ENCODE results near the gene SLC35B2.

The SLC35B2 gene

GRCh38 chr6:44230034-44230675, 27.2 kb downstream of the SLC35B2 start:
- no peak for TF ChIP-seq SUZ12 (IDR thresholded peaks at IDR 0.05; ENCODE audit: extremely low read depth, insufficient read depth, insufficient read length)
- no peak for TF ChIP-seq ZNF274 (IDR thresholded peaks at IDR 0.05; ENCODE audit: low read depth, low read length)
- H3K9ac ChIP-seq (ENCODE audit: insufficient read length, low read depth): no peak overlapping the region
- H3K4me3 ChIP-seq (ENCODE audit: insufficient read length, low read depth): no peak overlapping the region
- DNase-seq (ENCODE audit: low read depth, low spot score): no peak
- H3K9me3 ChIP-seq (ENCODE audit: insufficient read depth, low read length): no peaks in the 10 kb centered on the region
- peaks cover 23% of the 10 kb centered on the region for H3K4me1 ChIP-seq (ENCODE audit: insufficient read depth, insufficient read length)
- no peaks in the 10 kb centered on the region for H3K27me3 ChIP-seq (ENCODE audit: insufficient read depth, insufficient read length)
- peaks cover 54% of the 10 kb centered on the region for H3K36me3 ChIP-seq (ENCODE audit: insufficient read depth, insufficient read length, low read length)

- H3K36me3 ChIP-seq (ENCODE audit: insufficient read depth, insufficient read length, low read length): peaks cover 51% of the 10 kb centered on the region
- H3K4me3 ChIP-seq (ENCODE audit: insufficient read length, low read depth): no peak overlapping the region
- no peak for TF ChIP-seq SUZ12 (IDR thresholded peaks at IDR 0.05; ENCODE audit: extremely low read depth, insufficient read depth, insufficient read length)
- TF ChIP-seq YY1 (IDR thresholded peaks at IDR 0.05; ENCODE audit: insufficient read depth, insufficient read length): no peak
- TF ChIP-seq ZNF274 (IDR thresholded peaks at IDR 0.05; ENCODE audit: low read depth, low read length): no peak
- DNase-seq (ENCODE audit: low read depth, low spot score): no peak
- H3K4me1 ChIP-seq (ENCODE audit: insufficient read depth, insufficient read length): peaks cover 23% of the 10 kb centered on the region
- H3K9ac ChIP-seq (ENCODE audit: insufficient read length, low read depth): no peak overlapping the region
- H3K27me3 ChIP-seq (ENCODE audit: insufficient read depth, insufficient read length): no peaks in the 10 kb centered on the region
- H3K9me3 ChIP-seq (ENCODE audit: insufficient read depth, low read length): no peaks in the 10 kb centered on the region
These were observed 27.8 kb downstream of the SLC35B2 start for GRCh38 chr6:44229376-44230033.

GRCh38 chr6:44228836-44229235, 28.5 kb downstream of the SLC35B2 start:
- Histone ChIP-seq H3K36me3 (ENCODE audit: insufficient read depth, insufficient read length, low read length) (peaks cover 51% of the 10 kb centered on the region), H3K9me3 (ENCODE audit: insufficient read depth, low read length) (no peaks in the 10 kb centered on the region), H3K27me3 (ENCODE audit: insufficient read depth, insufficient read length) (no peaks in the 10 kb centered on the region), H3K4me1 (ENCODE audit: insufficient read depth, insufficient read length) (peaks cover 23% of the 10 kb centered on the region), H3K9ac (ENCODE audit: insufficient read length, low read depth) (no peak overlapping the region), H3K4me3 (ENCODE audit: insufficient read length, low read depth) (no peak overlapping the region)
- DNase-seq (ENCODE audit: low read depth, low spot score): no peak
- TF ChIP-seq SUZ12 (IDR thresholded peaks at IDR 0.05; ENCODE audit: extremely low read depth, insufficient read depth, insufficient read length) (no peak), YY1 (IDR thresholded peaks at IDR 0.05; ENCODE audit: insufficient read depth, insufficient read length) (no peak), ZNF274 (IDR thresholded peaks at IDR 0.05; ENCODE audit: low read depth, low read length) (no peak)

GRCh38 chr6:44228433-44228832, 28.9 kb downstream of the SLC35B2 start:
- Histone ChIP-seq H3K27me3 (ENCODE audit: insufficient read depth, insufficient read length) (no peaks in the 10 kb centered on the region), H3K9me3 (ENCODE audit: insufficient read depth, low read length) (no peaks in the 10 kb centered on the region), H3K4me3 (ENCODE audit: insufficient read length, low read depth) (no peak overlapping the region), H3K4me1 (ENCODE audit: insufficient read depth, insufficient read length) (peaks cover 20% of the 10 kb centered on the region), H3K36me3 (ENCODE audit: insufficient read depth, insufficient read length, low read length) (peaks cover 47% of the 10 kb centered on the region), H3K9ac (ENCODE audit: insufficient read length, low read depth) (no peak overlapping the region)
- no peak for DNase-seq (ENCODE audit: low read depth, low spot score)
- no peak for TF ChIP-seq ZNF274 (IDR thresholded peaks at IDR 0.05; ENCODE audit: low read depth, low read length)
- TF ChIP-seq SUZ12 (IDR thresholded peaks at IDR 0.05; ENCODE audit: extremely low read depth, insufficient read depth, insufficient read length): no peak
- TF ChIP-seq YY1 (IDR thresholded peaks at IDR 0.05; ENCODE audit: insufficient read depth, insufficient read length): no peak

- peaks cover 1% of the 10 kb centered on the region for H3K27me3 ChIP-seq (ENCODE audit: insufficient read depth, insufficient read length)
- TF ChIP-seq SUZ12 (IDR thresholded peaks at IDR 0.05; ENCODE audit: extremely low read depth, insufficient read depth, insufficient read length): no peak
- no peak for TF ChIP-seq ZNF274 (IDR thresholded peaks at IDR 0.05; ENCODE audit: low read depth, low read length)
- TF ChIP-seq YY1 (IDR thresholded peaks at IDR 0.05; ENCODE audit: insufficient read depth, insufficient read length): no peak
- H3K9me3 ChIP-seq (ENCODE audit: insufficient read depth, low read length): no peaks in the 10 kb centered on the region
- no peak for DNase-seq (ENCODE audit: low read depth, low spot score)
- H3K4me3 ChIP-seq (ENCODE audit: insufficient read length, low read depth): no peak overlapping the region
- H3K9ac ChIP-seq (ENCODE audit: insufficient read length, low read depth): no peak overlapping the region
- H3K36me3 ChIP-seq (ENCODE audit: insufficient read depth, insufficient read length, low read length): peaks cover 43% of the 10 kb centered on the region
- peaks cover 20% of the 10 kb centered on the region for H3K4me1 ChIP-seq (ENCODE audit: insufficient read depth, insufficient read length)
These were observed 29.3 kb downstream of the SLC35B2 start for GRCh38 chr6:44228031-44228430.

- H3K36me3 ChIP-seq (ENCODE audit: insufficient read depth, insufficient read length, low read length): peaks cover 36% of the 10 kb centered on the region
- TF ChIP-seq YY1 (IDR thresholded peaks at IDR 0.05; ENCODE audit: insufficient read depth, insufficient read length): no peak
- TF ChIP-seq ZNF274 (IDR thresholded peaks at IDR 0.05; ENCODE audit: low read depth, low read length): no peak
- TF ChIP-seq SUZ12 (IDR thresholded peaks at IDR 0.05; ENCODE audit: extremely low read depth, insufficient read depth, insufficient read length): no peak
- no peaks in the 10 kb centered on the region for H3K9me3 ChIP-seq (ENCODE audit: insufficient read depth, low read length)
- no peak overlapping the region for H3K4me3 ChIP-seq (ENCODE audit: insufficient read length, low read depth)
- no peak for DNase-seq (ENCODE audit: low read depth, low spot score)
- peaks cover 7% of the 10 kb centered on the region for H3K27me3 ChIP-seq (ENCODE audit: insufficient read depth, insufficient read length)
- no peak overlapping the region for H3K9ac ChIP-seq (ENCODE audit: insufficient read length, low read depth)
- peaks cover 22% of the 10 kb centered on the region for H3K4me1 ChIP-seq (ENCODE audit: insufficient read depth, insufficient read length)
These were observed 30.1 kb downstream of the SLC35B2 start for GRCh38 chr6:44227148-44227793.
